CD14-positive monocyte (primary cell): ENCODE data around the gene B3GNT7. TPM values are rescaled to one million over a fixed set of nuclear protein-coding genes. Genes with fewer than 3 reads are reported as not detected.

Source experiments
- DNase-seq, 3 donors: peaks; one replicate each; pipeline ENCODE4 v3.0.0-alpha.2; 2011 to 2022
- H2AFZ ChIP-seq: 2 replicates; pipeline ENCODE4 v1.6.0; 2012; ENCODE audit warnings: mild to moderate bottlenecking, low read depth, low read length, inconsistent platforms; ENCODE audit not compliant: insufficient read depth, poor library complexity, severe bottlenecking
- H3K27ac ChIP-seq, 2 donors: 1 replicate in 1 of 2; 2 replicates in 1 of 2; pipeline ENCODE4 v1.5.1; 2012 to 2013; ENCODE audit warnings: low read length in 2 of 2, control low read depth in 1 of 2, inconsistent platforms in 1 of 2, low read depth in 1 of 2, mild to moderate bottlenecking in 1 of 2
- H3K27me3 ChIP-seq, 2 donors: one replicate each; pipeline versions ENCODE4 v1.6.0 to v1.6.1; 2011 to 2013; ENCODE audit warnings: low read length in 2 of 2; ENCODE audit not compliant: control insufficient read depth in 2 of 2, insufficient read depth in 2 of 2
- H3K36me3 ChIP-seq, 2 donors: replicated peaks in 1 of 2; 1 replicate in 1 of 2; 2 replicates in 1 of 2; pipeline versions ENCODE4 v1.5.1 to v1.6.1; 2012 to 2013; ENCODE audit warnings: low read length in 2 of 2, control low read depth in 1 of 2, inconsistent platforms in 1 of 2, mild to moderate bottlenecking in 1 of 2; ENCODE audit not compliant: insufficient read depth in 2 of 2, control insufficient read depth in 1 of 2
- H3K4me1 ChIP-seq, 2 donors: 1 replicate in 1 of 2; 2 replicates in 1 of 2; pipeline versions ENCODE4 v1.5.1 to v1.6.1; 2012 to 2013; ENCODE audit warnings: low read length in 2 of 2, control low read depth in 1 of 2, inconsistent platforms in 1 of 2, mild to moderate bottlenecking in 1 of 2, moderate library complexity in 1 of 2; ENCODE audit not compliant: insufficient read depth in 2 of 2, control insufficient read depth in 1 of 2
- H3K4me2 ChIP-seq: replicated peaks from 2 replicates; pipeline ENCODE3; 2012; ENCODE audit warnings: low read length, moderate library complexity, mild to moderate bottlenecking; ENCODE audit not compliant: poor library complexity, severe bottlenecking; ENCODE audit errors: extremely low read depth
- H3K4me3 ChIP-seq, 3 experiments: fragments of 200-600 bp in 1 of 3; sonication (generic) in 1 of 3; replicated peaks in 1 of 3; 1 replicate in 2 of 3; 2 replicates in 1 of 3; pipeline ENCODE4 v1.5.1; 2011 to 2013; ENCODE audit warnings: low read length in 3 of 3, mild to moderate bottlenecking in 3 of 3, control low read depth in 2 of 3, low read depth in 2 of 3, inconsistent platforms in 1 of 3, moderate library complexity in 1 of 3
- H3K79me2 ChIP-seq: 2 replicates; pipeline ENCODE4 v1.6.0; 2012; ENCODE audit warnings: mild to moderate bottlenecking, control low read depth, inconsistent platforms, low read length, moderate library complexity; ENCODE audit not compliant: insufficient read depth
- H3K9ac ChIP-seq: 2 replicates; pipeline ENCODE4 v1.6.0; 2017; ENCODE audit warnings: low read length, mild to moderate bottlenecking; ENCODE audit not compliant: insufficient read depth, poor library complexity, severe bottlenecking
- H3K9me3 ChIP-seq, 2 donors: replicated peaks in 1 of 2; 1 replicate in 1 of 2; 2 replicates in 1 of 2; pipeline versions ENCODE4 v1.5.1 to v1.6.1; 2012 to 2013; ENCODE audit warnings: low read length in 2 of 2, control low read depth in 1 of 2; ENCODE audit not compliant: control insufficient read depth in 1 of 2, insufficient read depth in 1 of 2
- H4K20me1 ChIP-seq: 2 replicates; pipeline ENCODE4 v1.6.0; 2012; ENCODE audit warnings: mild to moderate bottlenecking, low read length, control low read depth, moderate library complexity; ENCODE audit not compliant: insufficient read depth
- H3K27ac Mint-ChIP-seq, 7 donors: one replicate each; pipeline ENCODE4 v1.8.0; 2020; ENCODE audit warnings: mild to moderate bottlenecking in 7 of 7, mixed read lengths in 7 of 7, moderate library complexity in 6 of 7, inconsistent platforms in 2 of 7
- H3K27me3 Mint-ChIP-seq, 3 donors: one replicate each; pipeline ENCODE4 v1.8.0; 2021 to 2022; ENCODE audit warnings: low read depth in 3 of 3, mild to moderate bottlenecking in 3 of 3, mixed read lengths in 3 of 3, moderate library complexity in 3 of 3, inconsistent platforms in 1 of 3
- H3K36me3 Mint-ChIP-seq, 2 donors: one replicate each; pipeline ENCODE4 v1.8.0; 2020; ENCODE audit warnings: mixed read lengths in 2 of 2, inconsistent platforms in 1 of 2, mild to moderate bottlenecking in 1 of 2
- H3K4me1 Mint-ChIP-seq: one replicate; pipeline ENCODE4 v1.8.0; 2020; ENCODE audit warnings: mild to moderate bottlenecking, mixed read lengths
- H3K4me3 Mint-ChIP-seq, 2 donors: one replicate each; pipeline ENCODE4 v1.8.0; 2020; ENCODE audit warnings: mild to moderate bottlenecking in 2 of 2, mixed read lengths in 2 of 2, moderate library complexity in 1 of 2
- H3K9me3 Mint-ChIP-seq, 7 donors: one replicate each; pipeline ENCODE4 v1.8.0; 2020 to 2022; ENCODE audit warnings: mixed read lengths in 7 of 7, mild to moderate bottlenecking in 6 of 7, moderate library complexity in 6 of 7, inconsistent platforms in 2 of 7
- WGBS: methylation state at CpG from one replicate; pipeline ENCODE4 v1.1.5; 2013; ENCODE audit warnings: missing lambda C conversion rate; ENCODE audit not compliant: insufficient coverage; 5-methylcytosine and 5-hydroxymethylcytosine counted together
- intact Hi-C, 2 donors: fragments of 100-400 bp; cut with micrococcal nuclease; formaldehyde crosslinking; loops; one replicate each; pipeline versions ENCODE4 v1.15.0 to v1.15.1; 2023
- polyA plus RNA-seq, 3 donors: library from polyadenylated mRNA; depleted of rRNA in 1 of 3; unstranded in 2 of 3; stranded (reverse) in 1 of 3; fragments of 300-500 nt in 2 of 3; fragments of >200 nt in 1 of 3; fragmentation: Illumina TruSeq in 2 of 3; gene quantifications; 1 replicate in 2 of 3; 2 replicates in 1 of 3; pipeline ENCODE4 v1.2.3, GENCODE V29; 2012 to 2021
- TF ChIP-seq, protein P1 (sequence below): fragments of 200-600 bp; IDR thresholded peaks from one replicate; pipeline ENCODE4 v1.8.0; 2022; ENCODE audit warnings: antibody characterized with exemption, mild to moderate bottlenecking

B3GNT7 gene
- polyA plus RNA-seq, 3 donors, result 0.05 TPM; not detected in 2

DNA sequence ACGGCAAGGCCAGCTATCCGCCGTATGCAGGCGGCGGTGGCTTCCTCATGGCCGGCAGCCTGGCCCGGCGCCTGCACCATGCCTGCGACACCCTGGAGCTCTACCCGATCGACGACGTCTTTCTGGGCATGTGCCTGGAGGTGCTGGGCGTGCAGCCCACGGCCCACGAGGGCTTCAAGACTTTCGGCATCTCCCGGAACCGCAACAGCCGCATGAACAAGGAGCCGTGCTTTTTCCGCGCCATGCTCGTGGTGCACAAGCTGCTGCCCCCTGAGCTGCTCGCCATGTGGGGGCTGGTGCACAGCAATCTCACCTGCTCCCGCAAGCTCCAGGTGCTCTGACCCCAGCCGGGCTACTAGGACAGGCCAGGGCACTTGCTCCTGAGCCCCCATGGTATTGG is 3.1 kb downstream of the B3GNT7 start:
- Histone ChIP-seq H4K20me1 (no peaks in the 10 kb centered on the region), H2AFZ (no peak overlapping the region), H3K4me3 (no peak overlapping the region), H3K79me2 (peaks cover 9% of the 10 kb centered on the region), H3K27me3 (peaks cover 0 to 10% of the 10 kb centered on the region in 2 donors), H3K4me2 (no peak overlapping the region), H3K4me1 (peaks cover 16 to 20% of the 10 kb centered on the region in 2 donors), H3K36me3 (no peaks in the 10 kb centered on the region), H3K27ac (no peak overlapping the region), H3K9ac (no peak overlapping the region), H3K9me3 (no peaks in the 10 kb centered on the region)
- Mint-ChIP-seq H3K4me1 (peaks cover 23% of the 10 kb centered on the region), H3K4me3 (no peak overlapping the region), H3K36me3 (no peaks in the 10 kb centered on the region), H3K9me3 (peaks cover 0 to 6% (median 2%) of the 10 kb centered on the region in 7 donors), H3K27ac (no peak overlapping the region), H3K27me3 (peaks cover 14 to 27% (median 17%) of the 10 kb centered on the region in 3 donors)
- intact Hi-C loops, result no loop called here
- TF ChIP-seq, protein P1, sequence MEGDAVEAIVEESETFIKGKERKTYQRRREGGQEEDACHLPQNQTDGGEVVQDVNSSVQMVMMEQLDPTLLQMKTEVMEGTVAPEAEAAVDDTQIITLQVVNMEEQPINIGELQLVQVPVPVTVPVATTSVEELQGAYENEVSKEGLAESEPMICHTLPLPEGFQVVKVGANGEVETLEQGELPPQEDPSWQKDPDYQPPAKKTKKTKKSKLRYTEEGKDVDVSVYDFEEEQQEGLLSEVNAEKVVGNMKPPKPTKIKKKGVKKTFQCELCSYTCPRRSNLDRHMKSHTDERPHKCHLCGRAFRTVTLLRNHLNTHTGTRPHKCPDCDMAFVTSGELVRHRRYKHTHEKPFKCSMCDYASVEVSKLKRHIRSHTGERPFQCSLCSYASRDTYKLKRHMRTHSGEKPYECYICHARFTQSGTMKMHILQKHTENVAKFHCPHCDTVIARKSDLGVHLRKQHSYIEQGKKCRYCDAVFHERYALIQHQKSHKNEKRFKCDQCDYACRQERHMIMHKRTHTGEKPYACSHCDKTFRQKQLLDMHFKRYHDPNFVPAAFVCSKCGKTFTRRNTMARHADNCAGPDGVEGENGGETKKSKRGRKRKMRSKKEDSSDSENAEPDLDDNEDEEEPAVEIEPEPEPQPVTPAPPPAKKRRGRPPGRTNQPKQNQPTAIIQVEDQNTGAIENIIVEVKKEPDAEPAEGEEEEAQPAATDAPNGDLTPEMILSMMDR, result no peak
- 93% methylated on average over 27 of the region's 27 CpGs for WGBS
- no peak for DNase-seq

DNA sequence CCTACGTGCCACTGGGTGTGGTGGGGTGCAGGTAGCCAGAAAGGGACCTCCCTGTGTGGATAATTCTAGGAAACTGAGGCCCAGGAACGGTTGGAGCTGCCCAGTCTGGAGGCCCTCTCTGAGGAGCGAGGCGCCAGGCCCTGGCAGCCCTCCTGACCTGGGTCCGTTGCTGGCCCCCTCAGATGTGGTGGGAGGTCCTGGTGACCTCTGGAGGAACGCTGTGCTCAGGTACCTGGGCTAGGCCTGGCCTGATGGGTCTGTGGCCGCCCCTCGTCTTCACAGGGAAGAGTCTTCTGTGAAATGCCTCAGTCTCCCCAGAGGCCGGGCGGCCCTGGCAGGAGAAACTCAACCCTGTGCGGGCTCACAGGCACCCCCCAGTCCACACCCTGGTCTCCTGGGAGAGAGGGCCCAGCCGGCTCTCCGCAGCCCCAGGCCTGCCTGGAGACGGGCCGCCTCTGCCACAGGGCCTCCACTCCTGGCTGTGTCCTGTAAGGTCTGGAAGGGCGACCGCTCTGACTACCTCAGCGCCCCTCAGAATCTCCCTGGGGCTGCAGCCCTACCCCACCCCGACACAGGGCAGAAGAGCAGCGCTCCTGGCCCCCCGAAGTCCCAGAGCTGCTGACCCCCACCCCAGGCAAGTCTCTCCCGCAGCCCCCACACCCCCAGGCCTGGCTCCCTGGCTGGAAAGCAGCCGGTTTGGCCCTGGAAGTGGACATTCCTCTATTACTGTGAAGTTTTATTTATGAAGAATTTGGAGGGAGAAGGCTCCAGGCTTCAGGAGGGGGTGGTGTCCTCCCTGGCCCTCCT is 3.7 kb downstream of the B3GNT7 start:
- no peaks in the 10 kb centered on the region for H3K36me3 Mint-ChIP-seq
- H3K9me3 Mint-ChIP-seq, result peaks cover 0 to 6% (median 2%) of the 10 kb centered on the region in 7 donors
- no peaks in the 10 kb centered on the region for H3K9me3 ChIP-seq
- peaks cover 0 to 10% of the 10 kb centered on the region in 2 donors for H3K27me3 ChIP-seq
- intact Hi-C loops, result no loop called here
- TF ChIP-seq, protein P1, result no peak
- peaks cover 19% of the 10 kb centered on the region for H3K4me1 Mint-ChIP-seq
- H3K27ac Mint-ChIP-seq, result no peak overlapping the region
- H3K36me3 ChIP-seq, result no peaks in the 10 kb centered on the region
- no peak for DNase-seq
- H4K20me1 ChIP-seq, result no peaks in the 10 kb centered on the region
- H3K4me3 ChIP-seq, result no peak overlapping the region
- H3K4me3 Mint-ChIP-seq, result no peak overlapping the region
- 99% methylated on average over 14 of the region's 23 CpGs for WGBS
- peaks cover 9% of the 10 kb centered on the region for H3K79me2 ChIP-seq
- H2AFZ ChIP-seq, result no peak overlapping the region
- H3K4me1 ChIP-seq, result peaks cover 15% of the 10 kb centered on the region in 2 donors
- no peak overlapping the region for H3K4me2 ChIP-seq
- H3K27ac ChIP-seq, result no peak overlapping the region
- H3K27me3 Mint-ChIP-seq, result peaks cover 14 to 22% (median 15%) of the 10 kb centered on the region in 3 donors
- no peak overlapping the region for H3K9ac ChIP-seq
